ENCODE measurements around the gene GPC4. TPM values are rescaled to one million over a fixed set of nuclear protein-coding genes. Genes with fewer than 3 reads are reported as not detected.

Gene GPC4
- total RNA-seq, 4 donors from 2014 or later, result 8.5 to 17.4 (median 12.3) TPM

- no peaks in the 10 kb centered on the region for H3K36me3 ChIP-seq
- no peak overlapping the region for H3K27ac ChIP-seq
- H3K9me3 ChIP-seq, result no peaks in the 10 kb centered on the region
- H3K4me3 ChIP-seq (replicated peaks in 1 of 3), result peak overlapping the region in 1 of 3 donors; percentile 25
- peak; percentile 16 to 25 for DNase-seq
- intact Hi-C loops (cut with DNase I), result no loop called here
- H3K27me3 ChIP-seq, result no peaks in the 10 kb centered on the region
- WGBS, 2 donors, result 13 to 18% methylated on average over 15 to 16 of the region's 16 CpGs
- TF ChIP-seq POLR2A (IDR thresholded peaks at IDR 0.05) (no peak), CTCF (IDR thresholded peaks at IDR 0.05) (no peak)
- H3K4me1 ChIP-seq, result no peaks in the 10 kb centered on the region
These were observed 29.9 kb upstream of the GPC4 start for GRCh38 chrX:133444952-133445831.

DNA sequence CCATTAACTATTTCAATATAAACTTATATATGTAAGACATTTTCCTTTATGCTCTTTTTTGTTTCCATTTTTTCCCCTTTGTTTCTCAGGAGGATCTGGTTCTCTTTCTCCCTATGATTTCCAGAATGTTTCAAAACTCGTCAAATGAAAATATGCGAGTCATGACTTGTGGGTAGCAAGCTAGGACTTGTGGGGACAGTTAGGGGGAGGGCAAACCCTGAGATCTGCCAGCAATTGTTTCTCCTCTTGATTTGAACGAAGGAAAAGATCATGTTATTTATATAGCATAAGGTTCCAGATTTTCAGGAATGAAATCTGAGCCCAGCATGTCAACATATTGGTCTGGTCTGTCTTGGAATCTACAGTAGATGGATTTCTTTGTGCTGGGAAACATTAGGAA lies 28.9 kb upstream of the GPC4 start:
- 91 to 92% methylated on average over 3 of the region's 3 CpGs for WGBS, 2 donors
- no peak overlapping the region for H3K4me3 ChIP-seq (replicated peaks in 1 of 3)
- H3K27me3 ChIP-seq, result no peaks in the 10 kb centered on the region
- TF ChIP-seq POLR2A (IDR thresholded peaks at IDR 0.05), result no peak
- no peak for DNase-seq
- H3K9me3 ChIP-seq, result no peaks in the 10 kb centered on the region
- H3K4me1 ChIP-seq, result no peaks in the 10 kb centered on the region
- intact Hi-C loops (cut with DNase I), result no loop called here
- no peak overlapping the region for H3K27ac ChIP-seq
- H3K36me3 ChIP-seq, result no peaks in the 10 kb centered on the region

GRCh38 chrX:133440797-133441163 lies 25.5 kb upstream of the GPC4 start:
- intact Hi-C loops (cut with DNase I), result no loop called here
- no peaks in the 10 kb centered on the region for H3K4me1 ChIP-seq
- no peak for DNase-seq
- 79 to 84% methylated on average over 7 of the region's 7 CpGs for WGBS, 2 donors
- H3K27me3 ChIP-seq, result no peaks in the 10 kb centered on the region
- no peak overlapping the region for H3K27ac ChIP-seq
- no peak for TF ChIP-seq CTCF (IDR thresholded peaks at IDR 0.05)
- TF ChIP-seq POLR2A (IDR thresholded peaks at IDR 0.05), result no peak
- H3K9me3 ChIP-seq, result no peaks in the 10 kb centered on the region
- no peaks in the 10 kb centered on the region for H3K36me3 ChIP-seq
- no peak overlapping the region for H3K4me3 ChIP-seq (replicated peaks in 1 of 3)

DNA sequence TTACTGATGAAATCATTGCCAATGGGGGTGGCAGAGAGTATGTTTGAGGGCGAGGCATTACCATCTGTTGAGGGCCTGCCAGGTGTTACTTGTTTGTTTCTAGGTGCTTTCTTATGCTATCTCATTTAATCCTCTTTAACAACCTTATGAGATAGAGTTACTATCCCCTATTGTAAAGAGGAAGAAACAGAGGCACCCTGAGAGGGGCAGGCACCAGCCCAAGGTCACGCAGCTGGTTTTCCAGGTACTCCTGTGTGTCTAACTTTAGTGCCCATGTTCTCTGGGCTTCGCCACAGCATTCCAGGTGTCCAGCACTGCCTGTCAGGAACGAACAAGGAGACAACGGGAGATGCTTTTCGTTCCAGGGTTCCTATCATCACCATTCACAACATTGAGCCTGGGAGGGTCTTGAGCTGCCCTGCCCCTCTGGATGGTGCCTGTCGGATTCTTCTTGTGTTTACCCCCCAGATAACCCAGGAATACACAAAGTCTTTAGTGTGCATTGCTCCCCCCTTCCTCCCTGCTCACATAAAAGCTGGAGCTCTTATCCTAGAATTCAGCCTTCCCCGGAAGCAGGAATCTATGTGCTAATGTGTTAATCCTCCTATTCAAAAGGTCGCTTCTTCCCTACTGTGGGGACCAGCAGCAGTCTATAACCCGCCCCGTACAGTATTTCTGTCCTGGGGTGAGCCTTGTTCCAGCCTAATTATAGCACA lies 24.9 kb upstream of the GPC4 start:
- no peaks in the 10 kb centered on the region for H3K36me3 ChIP-seq
- no peaks in the 10 kb centered on the region for H3K9me3 ChIP-seq
- intact Hi-C loops (cut with DNase I), result no loop called here
- H3K4me1 ChIP-seq, result no peaks in the 10 kb centered on the region
- TF ChIP-seq CTCF (IDR thresholded peaks at IDR 0.05), result no peak
- TF ChIP-seq POLR2A (IDR thresholded peaks at IDR 0.05), result no peak
- H3K27me3 ChIP-seq, result no peaks in the 10 kb centered on the region
- no peak overlapping the region for H3K4me3 ChIP-seq (replicated peaks in 1 of 3)
- WGBS, 2 donors, result 78 to 85% methylated on average over 10 to 11 of the region's 11 CpGs
- no peak overlapping the region for H3K27ac ChIP-seq
- DNase-seq, result no peak

- no peak for DNase-seq
- no peaks in the 10 kb centered on the region for H3K36me3 ChIP-seq
- TF ChIP-seq POLR2A (IDR thresholded peaks at IDR 0.05), result no peak
- intact Hi-C loops (cut with DNase I), result no loop called here
- no peaks in the 10 kb centered on the region for H3K27me3 ChIP-seq
- H3K9me3 ChIP-seq, result no peaks in the 10 kb centered on the region
- H3K4me1 ChIP-seq, result no peaks in the 10 kb centered on the region
- no peak overlapping the region for H3K27ac ChIP-seq
- 92 to 97% methylated on average over 2 of the region's 2 CpGs for WGBS, 2 donors
- no peak overlapping the region for H3K4me3 ChIP-seq (replicated peaks in 1 of 3)
These were observed 22.5 kb upstream of the GPC4 start for GRCh38 chrX:133437766-133438165.

GRCh38 chrX:133437356-133437755 lies 22.1 kb upstream of the GPC4 start:
- TF ChIP-seq POLR2A (IDR thresholded peaks at IDR 0.05) (no peak), CTCF (IDR thresholded peaks at IDR 0.05) (no peak)
- H3K27me3 ChIP-seq, result no peaks in the 10 kb centered on the region
- H3K27ac ChIP-seq, result no peak overlapping the region
- no peak overlapping the region for H3K4me3 ChIP-seq (replicated peaks in 1 of 3)
- no peak for DNase-seq
- H3K9me3 ChIP-seq, result no peaks in the 10 kb centered on the region
- no peaks in the 10 kb centered on the region for H3K36me3 ChIP-seq
- intact Hi-C loops (cut with DNase I), result no loop called here
- H3K4me1 ChIP-seq, result no peaks in the 10 kb centered on the region
- 78% methylated on average over 4 of the region's 4 CpGs; no CpG with 5 or more reads in 1 of the 2 donors for WGBS, 2 donors

Data from thyroid gland (tissue), 4 donors.